SK-N-MC (cell line): ENCODE measurements around the gene MMP11.
A peak's percentile ranks its signal among the peaks of the same experiment; 100 is the strongest.

Source experiments
- DNase-seq: peaks from one replicate; pipeline ENCODE4 v3.0.0-alpha.2; 2011; ENCODE audit warnings: low read depth, low spot score
- H3K27ac ChIP-seq: fragments of 200-600 bp; sonication (generic); 2 replicates; pipeline ENCODE4 v1.5.1; 2016; ENCODE audit warnings: mixed run types
- H3K36me3 ChIP-seq: fragments of 200-600 bp; sonication (generic); 2 replicates; pipeline ENCODE4 v1.6.1; 2017; ENCODE audit warnings: antibody characterized with exemption, low read length, mixed read lengths; ENCODE audit not compliant: insufficient read depth
- H3K4me3 ChIP-seq: fragments of 200-600 bp; sonication (generic); 2 replicates; pipeline ENCODE4 v1.5.1; 2016
- H3K9ac ChIP-seq: fragments of 200-600 bp; sonication (generic); 2 replicates; pipeline ENCODE4 v1.8.0; 2017; ENCODE audit warnings: mixed run types, mixed read lengths; ENCODE audit not compliant: insufficient read length
- H3K9me3 ChIP-seq: fragments of 200-600 bp; sonication (generic); 2 replicates; pipeline ENCODE4 v1.6.1; 2017; ENCODE audit warnings: low read depth, mild to moderate bottlenecking, antibody characterized with exemption, low read length, moderate library complexity, mixed read lengths
- EZH2 ChIP-seq: fragments of 200-600 bp; sonication (generic); IDR thresholded peaks from one replicate; pipeline ENCODE4 v1.6.1; 2017; ENCODE audit warnings: antibody characterized with exemption
- FOXP2 ChIP-seq: optimal IDR thresholded peaks from 2 replicates; pipeline ENCODE3; 2011; ENCODE audit warnings: mild to moderate bottlenecking, moderate library complexity; ENCODE audit not compliant: insufficient read depth; ENCODE audit errors: extremely low read length, control extremely low read depth
- POLR2AphosphoS5 ChIP-seq: IDR thresholded peaks from 2 replicates; pipeline ENCODE4 v1.6.1; 2012; ENCODE audit warnings: mild to moderate bottlenecking, low read depth, low read length, borderline replicate concordance

Gene MMP11

GRCh38 chr22:23749841-23750301 lies 22.8 kb upstream of the MMP11 start:
- TF ChIP-seq POLR2AphosphoS5 = no peak
- no peak for TF ChIP-seq EZH2
- no peak for TF ChIP-seq FOXP2
- Histone ChIP-seq H3K27ac (no peak overlapping the region), H3K36me3 (peaks cover 7% of the 10 kb centered on the region; the same call in 1 of the 2 replicates), H3K4me3 (peak overlapping the region; percentile 97), H3K9me3 (no peaks in the 10 kb centered on the region), H3K9ac (peak overlapping the region; percentile 89)
- DNase-seq = no peak

- TF ChIP-seq EZH2 = no peak
- no peak for TF ChIP-seq POLR2AphosphoS5
- no peak for TF ChIP-seq FOXP2
- Histone ChIP-seq H3K4me3 (peak overlapping the region; percentile 97), H3K9me3 (no peaks in the 10 kb centered on the region), H3K9ac (peak overlapping the region; percentile 89), H3K27ac (0 out of 2 replicates have a peak overlapping the region, but pooled peaks have one; percentile 6), H3K36me3 (peaks cover 2% of the 10 kb centered on the region; the same call in 1 of the 2 replicates)
- no peak for DNase-seq
These were observed 22.3 kb upstream of the MMP11 start for GRCh38 chr22:23750367-23750713.

GRCh38 chr22:23750714-23751440 lies 21.8 kb upstream of the MMP11 start, which contains the start of gene ZNF70:
ZNF70 (minus strand) TSS chr22:23751112; CDS start chr22:23745140, 5,972 bp downstream.
- H3K9ac ChIP-seq = peak within 1 kb of the TSS; percentile 90
- no peaks in the 10 kb centered on the region; the same call in 1 of the 2 replicates for H3K36me3 ChIP-seq
- no peaks in the 10 kb centered on the region for H3K9me3 ChIP-seq
- peak within 1 kb of the TSS; percentile 97 for H3K4me3 ChIP-seq
- TF ChIP-seq FOXP2 (no peak), POLR2AphosphoS5 (peak; percentile 68)
- DNase-seq = no peak
- peak within 1 kb of the TSS; percentile 77; the same call in 1 of the 2 replicates for H3K27ac ChIP-seq

DNA sequence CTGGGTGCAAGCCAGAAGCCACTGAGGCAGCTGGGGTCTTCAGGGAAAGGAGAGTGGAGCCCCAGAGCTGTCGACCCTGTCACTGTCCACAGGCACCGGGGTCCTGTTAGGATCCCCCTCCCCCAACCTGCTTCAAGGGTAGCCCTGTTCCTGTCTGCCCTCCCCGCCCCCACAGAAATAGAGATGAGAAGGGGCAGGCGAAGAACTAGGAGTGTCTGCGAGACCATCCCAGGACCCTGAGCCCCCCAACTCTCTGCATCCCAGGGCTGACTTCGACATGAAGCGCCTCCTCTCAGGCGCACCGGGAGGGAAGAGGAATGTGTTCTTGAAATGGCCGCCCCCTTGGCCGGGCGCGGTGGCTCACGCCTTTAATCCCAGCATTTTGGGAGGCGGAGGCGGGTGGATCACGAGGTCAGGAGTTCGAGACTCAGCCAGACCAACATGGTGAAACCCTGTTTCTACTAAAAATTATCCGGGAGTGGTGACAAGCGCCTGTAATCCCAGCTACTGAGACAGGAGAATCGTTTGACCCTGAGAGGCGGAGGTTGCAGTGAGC lies 21.1 kb upstream of the MMP11 start:
- Histone ChIP-seq H3K27ac (peak overlapping the region; percentile 77; the same call in 1 of the 2 replicates), H3K9me3 (no peaks in the 10 kb centered on the region), H3K36me3 (no peaks in the 10 kb centered on the region), H3K4me3 (peak overlapping the region; percentile 97), H3K9ac (peak overlapping the region; percentile 90)
- TF ChIP-seq FOXP2 (no peak), EZH2 (no peak), POLR2AphosphoS5 (no peak)
- DNase-seq = no peak

GRCh38 chr22:23752090-23752691 lies 20.5 kb upstream of the MMP11 start:
- Histone ChIP-seq H3K4me3 (no peak overlapping the region), H3K27ac (no peak overlapping the region), H3K9me3 (no peaks in the 10 kb centered on the region), H3K9ac (no peak overlapping the region), H3K36me3 (no peaks in the 10 kb centered on the region)
- DNase-seq = no peak
- TF ChIP-seq EZH2 = no peak
- TF ChIP-seq FOXP2 = no peak
- no peak for TF ChIP-seq POLR2AphosphoS5

- no peak for DNase-seq
- TF ChIP-seq FOXP2 (no peak), POLR2AphosphoS5 (no peak), EZH2 (no peak)
- no peak overlapping the region for H3K4me3 ChIP-seq
- H3K9me3 ChIP-seq = no peaks in the 10 kb centered on the region
- no peak overlapping the region for H3K27ac ChIP-seq
- no peaks in the 10 kb centered on the region for H3K36me3 ChIP-seq
- H3K9ac ChIP-seq = no peak overlapping the region
These were observed 19.9 kb upstream of the MMP11 start for GRCh38 chr22:23752750-23753149.

GRCh38 chr22:23753385-23753784 lies 19.3 kb upstream of the MMP11 start:
- no peak for TF ChIP-seq EZH2
- no peak for TF ChIP-seq POLR2AphosphoS5
- no peak for TF ChIP-seq FOXP2
- DNase-seq = no peak
- Histone ChIP-seq H3K36me3 (no peaks in the 10 kb centered on the region), H3K27ac (no peak overlapping the region), H3K9ac (no peak overlapping the region), H3K9me3 (no peaks in the 10 kb centered on the region), H3K4me3 (no peak overlapping the region)

DNA sequence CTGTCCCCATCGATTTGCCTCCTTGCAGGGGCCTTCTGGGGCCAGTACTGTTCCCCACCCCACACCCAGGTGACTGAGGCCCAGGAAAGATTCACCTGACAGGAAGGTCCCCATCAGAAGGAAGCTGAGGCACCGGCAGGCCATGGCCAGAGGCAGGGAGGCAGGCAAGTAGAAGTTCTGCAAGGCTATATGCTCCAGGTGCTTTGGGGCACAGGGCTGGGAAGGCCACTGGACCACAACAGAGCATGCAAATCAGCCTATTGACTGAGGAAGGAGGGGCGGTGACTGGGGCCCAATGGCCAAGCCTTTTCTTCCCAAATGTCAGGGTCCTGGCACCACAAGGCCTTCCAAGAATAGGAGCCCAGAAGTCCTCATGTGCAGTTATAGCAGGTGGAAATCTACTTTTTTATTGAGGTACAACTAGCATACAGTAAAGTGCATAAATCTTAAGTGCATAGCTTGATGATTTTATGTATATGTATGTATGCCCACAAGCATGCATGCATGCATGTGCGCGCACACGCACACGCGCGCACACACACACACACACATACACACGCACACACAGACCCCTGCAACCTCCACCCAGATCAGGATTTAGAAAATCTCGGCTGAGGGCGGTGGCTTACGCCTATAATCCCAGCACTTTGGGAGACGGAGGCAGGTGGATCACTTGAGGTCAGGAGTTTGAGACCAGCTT lies 18.3 kb upstream of the MMP11 start, which contains the start of gene VPREB3:
VPREB3 (minus strand) TSS at position 206 of the 700 bp plus-strand sequence; CDS start at position 144, 62 bp downstream.
- Histone ChIP-seq H3K27ac (peak within 1 kb of the TSS; percentile 50; the same call in 1 of the 2 replicates), H3K36me3 (no peaks in the 10 kb centered on the region), H3K9ac (no peak within 1 kb of the TSS), H3K9me3 (no peaks in the 10 kb centered on the region), H3K4me3 (no peak within 1 kb of the TSS)
- DNase-seq = no peak
- TF ChIP-seq POLR2AphosphoS5 (no peak), FOXP2 (no peak), EZH2 (no peak)
